Measurements from ENCODE around the gene LMNA.

LMNA gene

GRCh38 chr1:156082309-156083091 lies 32.0 kb upstream of the LMNA start, which contains the start of gene MEX3A:
MEX3A (minus strand) TSS chr1:156082465; CDS start chr1:156081998, 467 bp downstream.
- DNase-seq: peak; percentile 95

GRCh38 chr1:156083800-156084790 lies 30.4 kb upstream of the LMNA start:
- no peak for DNase-seq

DNA sequence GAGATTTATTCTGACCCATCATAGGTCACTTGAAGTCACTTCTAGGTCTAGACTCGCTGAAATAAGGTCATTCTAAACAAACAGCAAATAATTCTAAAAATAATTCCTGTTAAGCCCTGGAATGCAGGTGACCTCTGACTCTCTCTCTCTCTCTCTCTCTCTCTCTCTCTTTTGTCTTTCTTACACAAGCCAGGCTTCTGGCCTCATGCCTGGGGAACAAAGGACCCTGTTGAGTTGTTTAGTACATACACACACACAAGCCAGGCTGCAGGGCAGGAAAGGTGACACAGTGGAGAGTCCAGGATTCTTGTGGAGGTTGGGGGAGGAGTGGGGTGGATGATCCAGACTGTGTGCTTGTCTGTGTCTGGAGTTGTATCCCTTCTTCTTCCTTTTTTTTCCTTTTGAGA lies 28.3 kb upstream of the LMNA start:
- no peak for DNase-seq

DNA sequence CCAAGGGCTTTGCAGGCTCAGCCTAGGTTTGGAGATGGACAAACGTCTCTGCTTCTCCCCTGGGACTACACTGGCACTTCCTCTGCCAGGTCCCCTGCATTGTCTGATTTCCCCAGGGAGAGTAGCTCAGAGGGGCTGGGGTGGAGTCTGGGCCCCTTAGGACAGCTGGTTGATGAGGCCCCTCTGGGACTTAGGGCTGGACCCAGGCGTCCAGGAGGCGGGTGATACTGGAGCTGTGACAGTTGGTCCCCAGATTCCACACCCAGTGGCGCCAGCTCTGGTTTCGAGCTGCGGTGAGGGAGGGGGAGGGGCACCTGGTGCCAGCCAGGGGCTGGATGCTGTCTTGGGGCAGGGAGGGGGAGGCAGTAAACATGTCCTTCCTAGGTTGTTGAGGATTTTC lies 24.8 kb upstream of the LMNA start:
- DNase-seq: peak; percentile 65

DNA sequence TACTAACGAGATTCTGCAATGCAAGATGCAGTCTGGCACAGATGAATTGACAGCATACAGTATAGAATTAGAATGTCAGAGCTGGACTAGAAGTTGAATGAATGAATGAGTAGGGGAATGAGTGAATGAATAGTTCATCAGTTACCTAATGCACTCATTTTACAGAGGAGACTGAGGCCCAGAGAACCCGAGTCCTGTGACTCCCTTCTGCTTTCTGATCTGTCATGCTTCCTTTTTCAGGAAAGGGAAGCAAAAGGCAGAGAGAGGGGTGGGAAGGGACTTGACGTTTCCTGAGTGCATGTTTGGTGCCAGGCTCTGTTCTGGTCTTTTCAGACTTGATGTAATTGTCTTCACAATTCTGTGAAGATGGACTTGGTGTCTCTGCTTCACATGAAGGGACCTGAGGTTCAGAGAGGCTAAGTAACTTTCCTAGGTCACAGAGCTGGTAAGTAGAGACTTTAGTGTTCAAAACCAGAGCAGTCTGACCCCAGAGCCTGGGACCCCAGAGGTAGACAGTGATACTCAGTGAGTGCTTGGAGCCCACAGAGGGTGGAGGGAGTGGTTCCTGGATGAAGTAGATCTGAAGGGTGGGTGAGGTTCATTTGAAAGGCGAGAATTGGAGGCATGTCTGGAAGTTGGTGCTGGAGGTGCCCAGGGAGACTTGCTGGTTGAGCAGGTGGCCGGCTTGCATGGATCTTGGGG lies 24.2 kb upstream of the LMNA start:
- DNase-seq: no peak

DNA sequence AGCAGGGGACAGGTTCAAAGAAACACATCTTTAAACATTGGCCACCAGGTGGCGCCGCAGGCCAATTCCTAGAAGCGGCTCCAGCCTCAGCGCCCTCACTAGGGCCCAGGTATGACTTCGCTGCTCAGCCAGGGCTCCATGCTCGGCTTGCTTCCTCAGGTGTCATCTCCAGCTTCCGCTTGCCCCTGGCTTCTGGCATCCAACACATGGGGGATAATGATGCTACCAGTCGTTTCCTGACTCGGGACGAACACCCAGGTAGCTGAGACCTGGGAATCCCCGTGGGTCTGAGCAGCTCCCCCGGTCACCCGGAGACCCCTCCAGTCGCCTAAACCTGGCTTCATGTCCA lies 23.7 kb upstream of the LMNA start:
- DNase-seq: peak; percentile 88

- DNase-seq: no peak
Measured at GRCh38 chr1:156091610-156092009, 22.9 kb upstream of the LMNA start.

DNA sequence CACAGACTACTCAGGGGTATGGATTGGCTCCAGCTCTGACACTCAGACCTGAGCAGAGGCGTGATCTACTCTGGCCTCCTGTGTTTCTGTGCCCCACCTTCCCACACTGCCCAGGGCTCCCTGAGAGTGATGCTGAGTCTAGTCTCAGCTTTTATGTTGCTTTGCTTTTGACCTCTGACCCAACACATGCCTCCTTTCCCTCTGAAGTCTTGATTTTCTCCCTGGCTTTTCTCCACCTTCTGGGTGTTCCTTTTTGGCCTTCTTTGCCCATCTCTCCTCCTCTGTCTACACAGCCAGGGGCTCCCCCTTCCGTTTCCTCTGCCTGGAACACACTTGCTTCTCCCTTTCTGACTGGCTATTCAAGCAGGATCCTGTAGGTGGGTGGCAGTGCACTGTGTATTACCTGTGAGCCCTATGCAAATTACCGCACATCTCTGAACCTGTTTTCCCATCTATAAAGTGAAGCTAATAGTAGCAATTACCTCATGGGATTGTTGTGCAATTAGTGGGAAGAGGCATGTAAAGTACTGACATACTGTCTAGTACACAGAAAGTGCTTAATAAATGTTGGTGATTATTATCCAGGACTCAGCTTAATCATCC lies 18.5 kb upstream of the LMNA start:
- DNase-seq: no peak

GRCh38 chr1:156096640-156097391 lies 17.7 kb upstream of the LMNA start:
- peak; percentile 92 for DNase-seq

GRCh38 chr1:156097499-156098178 lies 16.9 kb upstream of the LMNA start:
- no peak for DNase-seq

DNA sequence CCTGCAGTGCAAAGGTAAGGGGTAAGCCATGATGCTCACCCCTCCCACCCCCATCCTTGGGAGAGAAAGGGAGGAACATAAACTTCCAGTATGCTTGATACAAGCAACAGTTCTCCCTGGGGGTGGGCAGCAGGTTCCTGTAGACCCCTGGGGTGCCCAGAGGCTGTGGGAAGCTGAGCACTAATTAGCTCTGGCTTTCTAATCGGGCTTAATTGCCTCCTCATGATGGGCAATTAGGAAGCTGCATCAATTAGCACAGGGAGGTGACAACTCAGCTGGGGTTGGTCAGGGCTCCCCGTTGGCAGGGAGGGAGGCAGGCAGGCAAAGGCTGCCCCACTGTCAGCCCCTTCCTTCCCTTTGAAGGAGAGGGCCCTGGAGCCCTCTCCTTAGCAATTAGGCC lies 15.7 kb upstream of the LMNA start:
- DNase-seq: no peak

GRCh38 chr1:156099282-156099681 lies 15.2 kb upstream of the LMNA start:
- no peak for DNase-seq

DNA sequence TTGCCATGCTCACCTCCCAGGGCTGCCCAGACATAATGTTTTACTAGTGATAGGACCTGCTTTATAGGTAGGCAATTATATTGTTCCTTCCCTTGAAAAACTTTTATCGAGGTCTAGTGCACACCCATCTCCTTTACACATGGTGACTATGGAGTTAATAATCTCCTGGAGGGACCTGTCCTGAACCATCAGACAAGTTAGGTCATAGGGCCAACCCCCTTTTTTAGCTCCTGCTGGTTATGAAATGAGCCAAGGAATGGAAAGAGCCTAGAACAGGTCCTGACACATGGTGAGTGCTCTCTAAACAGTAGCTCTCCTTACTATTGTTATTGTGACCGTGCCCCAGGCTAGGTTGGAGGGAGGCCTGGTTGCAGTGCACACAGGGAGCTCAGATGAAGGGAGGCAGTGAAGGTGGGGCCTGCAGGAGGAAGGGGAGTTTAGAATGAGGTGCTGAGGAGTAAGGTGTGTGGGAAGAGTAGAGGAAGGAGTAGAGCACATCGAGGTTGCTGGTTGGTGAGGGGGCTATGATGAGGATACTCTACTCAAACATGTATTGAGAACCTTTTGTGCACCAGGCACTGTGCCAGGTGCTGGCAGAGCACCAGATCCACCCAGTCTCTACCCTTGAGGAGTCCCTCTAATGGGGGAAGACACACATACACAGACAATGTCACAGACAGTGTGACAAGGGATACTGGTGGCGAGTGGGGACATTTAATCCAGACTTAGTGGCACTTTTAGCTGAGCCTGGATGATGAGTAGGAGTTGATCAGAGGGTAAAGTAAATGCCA lies 14.1 kb upstream of the LMNA start:
- DNase-seq: no peak

DNA sequence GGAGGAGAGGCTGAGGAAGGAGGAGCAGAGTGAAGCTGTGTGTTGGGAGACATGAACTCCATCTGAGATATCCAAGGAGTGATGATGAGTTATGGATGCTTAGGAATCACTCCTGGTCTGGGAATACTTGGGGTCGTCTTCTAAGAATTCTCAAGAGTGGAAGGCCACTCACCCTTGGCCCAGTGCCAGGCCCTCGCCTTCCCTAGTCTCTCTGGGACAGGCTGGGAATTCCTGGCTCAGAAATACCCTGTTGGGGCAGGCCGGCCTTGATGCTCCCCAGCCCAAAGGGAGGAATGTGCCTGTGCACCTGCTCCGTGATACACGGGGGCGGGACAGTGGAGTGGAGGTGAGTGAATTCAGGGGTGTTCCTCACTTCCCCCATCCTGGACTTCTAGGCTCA lies 12.6 kb upstream of the LMNA start:
- peak; percentile 43 for DNase-seq

DNA sequence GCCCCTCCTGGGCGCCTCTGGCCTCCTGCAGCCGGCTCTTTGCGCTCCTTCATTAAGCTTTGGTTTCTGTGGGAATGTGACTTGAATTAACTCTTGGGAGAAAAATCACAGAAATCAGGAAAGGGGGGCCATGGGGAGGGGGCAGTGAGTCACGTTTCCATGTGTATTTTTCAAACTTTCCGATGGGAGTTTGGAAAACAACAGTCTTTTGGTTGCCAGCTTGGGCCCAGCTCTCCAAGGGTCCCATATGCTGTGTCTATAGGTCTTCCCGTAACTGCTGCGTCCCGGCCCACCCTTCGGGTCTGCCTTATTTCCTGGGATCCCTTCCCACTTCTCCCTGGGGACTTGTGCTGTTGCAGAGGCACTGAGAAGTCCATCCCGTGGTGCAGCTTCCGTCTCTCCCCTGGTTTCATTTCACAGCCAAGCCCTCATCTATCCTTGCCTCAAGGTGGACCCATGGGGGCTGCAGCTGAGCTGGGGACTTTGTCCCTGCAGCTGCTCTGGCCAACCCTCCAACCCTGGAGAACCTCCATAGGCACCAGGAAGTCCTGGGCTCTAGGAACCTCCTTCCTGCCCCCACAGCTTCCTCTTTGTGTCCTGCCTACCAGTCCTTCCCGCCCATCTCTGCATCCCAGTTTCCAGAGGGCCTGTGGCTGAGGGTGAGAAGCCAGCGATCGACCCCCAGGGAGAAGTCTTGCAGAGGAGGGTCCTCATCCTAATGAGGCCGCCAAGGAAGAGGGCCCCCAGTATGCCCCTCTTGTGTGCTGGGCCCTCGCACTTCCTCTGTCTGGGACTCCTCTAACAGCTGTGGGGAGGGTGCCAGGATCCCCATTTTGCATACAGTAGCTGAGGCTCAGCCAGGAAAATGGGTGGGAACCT lies 11.6 kb upstream of the LMNA start:
- peak; percentile 70 for DNase-seq

- peak; percentile 87 for DNase-seq
Measured at GRCh38 chr1:156103521-156103947, 11.0 kb upstream of the LMNA start.

GRCh38 chr1:156104065-156104810 lies 10.3 kb upstream of the LMNA start:
- peak; percentile 94 for DNase-seq

Data from femur (tissue), 1 donor.